ENCODE data around the gene SYTL3. TPM values are rescaled to one million over a fixed set of nuclear protein-coding genes. Genes with fewer than 3 reads are reported as not detected.

Gene SYTL3
- total RNA-seq, 1 experiment from 2014 or later = 0.65 TPM

DNA sequence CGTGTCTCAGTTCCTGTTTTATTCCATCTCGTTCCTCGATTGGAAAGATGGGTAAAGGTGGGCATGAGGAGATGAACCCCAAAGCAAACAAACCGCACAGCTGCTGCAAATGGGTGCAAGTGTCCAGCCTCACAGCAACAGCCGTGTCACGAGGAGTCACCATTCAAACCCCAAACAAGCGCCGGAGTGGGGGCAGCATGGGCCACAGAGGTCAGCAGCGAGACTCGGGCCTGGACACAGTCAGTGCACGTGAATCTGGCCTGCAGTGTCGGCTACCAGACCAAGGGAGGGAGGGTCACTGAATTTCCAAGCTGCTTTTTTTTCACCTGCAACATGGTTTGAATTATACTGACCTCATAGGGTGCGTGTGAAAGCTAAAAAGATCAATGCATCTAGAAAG is 105.8 kb downstream of the SYTL3 start:
- no peaks in the 10 kb centered on the region for H3K4me1 Mint-ChIP-seq (ENCODE audit: insufficient read depth, unreplicated experiment)
- no peaks in the 10 kb centered on the region for H3K9me3 Mint-ChIP-seq (ENCODE audit: unreplicated experiment)
- no peak overlapping the region for H3K4me3 Mint-ChIP-seq (ENCODE audit: unreplicated experiment)
- BruUV-seq (replicated peaks) = no TSS peak
- H3K36me3 Mint-ChIP-seq (ENCODE audit: insufficient read depth, unreplicated experiment) = no peaks in the 10 kb centered on the region
- no peak overlapping the region for H3K27ac Mint-ChIP-seq (ENCODE audit: low read depth, unreplicated experiment)
- H3K27me3 Mint-ChIP-seq (ENCODE audit: insufficient read depth, unreplicated experiment) = no peaks in the 10 kb centered on the region
- no peak for DNase-seq (ENCODE audit: unreplicated experiment)
- ChIA-PET CTCF (interaction anchor here (0.6 to 0.7 kb wide), 5 partner anchors 17 to 205 kb away, joined by 3 read pairs; no protein-coding TSS in a partner anchor), POLR2A (interaction anchor here (0.6 to 1.8 kb wide), 6 partner anchors 10 to 244 kb away, joined by 3 to 7 read pairs (median 4); partner anchors contain the start of gene RSPH3)
- TF ChIP-seq, protein P1, sequence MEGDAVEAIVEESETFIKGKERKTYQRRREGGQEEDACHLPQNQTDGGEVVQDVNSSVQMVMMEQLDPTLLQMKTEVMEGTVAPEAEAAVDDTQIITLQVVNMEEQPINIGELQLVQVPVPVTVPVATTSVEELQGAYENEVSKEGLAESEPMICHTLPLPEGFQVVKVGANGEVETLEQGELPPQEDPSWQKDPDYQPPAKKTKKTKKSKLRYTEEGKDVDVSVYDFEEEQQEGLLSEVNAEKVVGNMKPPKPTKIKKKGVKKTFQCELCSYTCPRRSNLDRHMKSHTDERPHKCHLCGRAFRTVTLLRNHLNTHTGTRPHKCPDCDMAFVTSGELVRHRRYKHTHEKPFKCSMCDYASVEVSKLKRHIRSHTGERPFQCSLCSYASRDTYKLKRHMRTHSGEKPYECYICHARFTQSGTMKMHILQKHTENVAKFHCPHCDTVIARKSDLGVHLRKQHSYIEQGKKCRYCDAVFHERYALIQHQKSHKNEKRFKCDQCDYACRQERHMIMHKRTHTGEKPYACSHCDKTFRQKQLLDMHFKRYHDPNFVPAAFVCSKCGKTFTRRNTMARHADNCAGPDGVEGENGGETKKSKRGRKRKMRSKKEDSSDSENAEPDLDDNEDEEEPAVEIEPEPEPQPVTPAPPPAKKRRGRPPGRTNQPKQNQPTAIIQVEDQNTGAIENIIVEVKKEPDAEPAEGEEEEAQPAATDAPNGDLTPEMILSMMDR (IDR thresholded peaks at IDR 0.05; ENCODE audit: unreplicated experiment) = no peak
- intact Hi-C loops (cut with micrococcal nuclease) = no loop called here

DNA sequence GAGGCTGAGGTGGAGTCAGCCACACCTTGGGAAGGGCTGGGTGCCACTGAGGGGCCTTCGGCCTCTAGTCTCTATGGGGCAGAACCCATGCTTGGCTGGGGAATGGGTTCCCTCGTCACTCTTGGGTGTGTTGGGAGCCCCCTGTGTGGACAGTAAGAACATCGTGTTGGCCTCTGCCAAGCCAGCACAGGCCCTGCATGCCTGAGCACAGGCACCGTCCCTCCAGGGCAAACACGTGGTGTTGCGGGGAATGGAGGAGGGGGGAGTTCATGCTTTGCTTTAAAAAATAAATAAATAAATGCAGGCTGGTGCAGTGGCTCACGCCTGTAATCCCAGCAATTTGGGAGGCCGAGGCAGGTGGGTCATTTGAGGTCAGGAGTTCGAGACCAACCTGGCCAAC is 106.3 kb downstream of the SYTL3 start:
- Mint-ChIP-seq H3K9me3 (ENCODE audit: unreplicated experiment) (no peaks in the 10 kb centered on the region), H3K4me3 (ENCODE audit: unreplicated experiment) (no peak overlapping the region), H3K4me1 (ENCODE audit: insufficient read depth, unreplicated experiment) (no peaks in the 10 kb centered on the region), H3K27me3 (ENCODE audit: insufficient read depth, unreplicated experiment) (no peaks in the 10 kb centered on the region), H3K36me3 (ENCODE audit: insufficient read depth, unreplicated experiment) (no peaks in the 10 kb centered on the region), H3K27ac (ENCODE audit: low read depth, unreplicated experiment) (no peak overlapping the region)
- intact Hi-C loops (cut with micrococcal nuclease) = no loop called here
- ChIA-PET CTCF (interaction anchor here (0.6 to 0.7 kb wide), 4 partner anchors 18 to 205 kb away, joined by 3 read pairs; no protein-coding TSS in a partner anchor), POLR2A (interaction anchor here (1.1 to 1.8 kb wide), 4 partner anchors 10 to 18 kb away, joined by 3 to 7 read pairs (median 6); no protein-coding TSS in a partner anchor)
- TF ChIP-seq, protein P1 (IDR thresholded peaks at IDR 0.05; ENCODE audit: unreplicated experiment) = no peak
- peak; percentile 44 for DNase-seq (ENCODE audit: unreplicated experiment)
- BruUV-seq (replicated peaks) = no TSS peak

DNA sequence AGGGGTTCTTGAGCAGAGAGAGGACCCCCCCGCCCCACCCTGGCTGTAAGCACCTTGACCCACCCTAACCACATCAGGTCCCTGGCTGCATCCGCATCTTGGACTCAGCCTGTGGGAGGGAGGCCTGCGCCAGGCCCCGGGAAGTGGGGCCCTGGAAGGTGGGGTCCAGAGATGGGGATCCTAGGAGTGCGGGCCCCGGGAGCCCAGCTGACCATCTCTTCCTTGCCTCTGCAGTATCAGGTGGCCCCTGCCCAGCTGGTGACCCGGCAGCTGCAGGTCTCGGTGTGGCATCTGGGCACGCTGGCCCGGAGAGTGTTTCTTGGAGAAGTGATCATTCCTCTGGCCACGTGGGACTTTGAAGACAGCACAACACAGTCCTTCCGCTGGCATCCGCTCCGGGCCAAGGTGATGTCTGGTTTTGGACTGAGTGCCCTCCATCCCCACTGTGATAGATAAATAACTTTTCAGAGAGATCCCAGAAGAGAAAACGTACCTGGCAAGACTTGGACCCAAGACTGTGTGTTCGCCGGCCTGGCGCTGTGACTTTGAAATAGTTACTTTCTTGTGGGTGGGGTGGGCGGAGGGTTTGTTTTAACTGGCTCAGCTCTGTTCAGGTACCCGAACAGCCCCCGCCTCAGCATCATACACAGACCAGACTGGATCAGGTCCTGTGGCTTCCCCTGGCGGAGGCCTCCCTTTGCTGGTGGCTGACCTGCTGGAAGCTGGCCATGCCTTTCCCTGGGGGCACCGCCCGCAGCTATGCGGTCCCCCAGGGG is 107.3 kb downstream of the SYTL3 start:
- BruUV-seq (replicated peaks) = no TSS peak
- no peaks in the 10 kb centered on the region for H3K4me1 Mint-ChIP-seq (ENCODE audit: insufficient read depth, unreplicated experiment)
- no peak overlapping the region for H3K4me3 Mint-ChIP-seq (ENCODE audit: unreplicated experiment)
- no peaks in the 10 kb centered on the region for H3K9me3 Mint-ChIP-seq (ENCODE audit: unreplicated experiment)
- no peak overlapping the region for H3K27ac Mint-ChIP-seq (ENCODE audit: low read depth, unreplicated experiment)
- TF ChIP-seq, protein P1 (IDR thresholded peaks at IDR 0.05; ENCODE audit: unreplicated experiment) = no peak
- no peaks in the 10 kb centered on the region for H3K27me3 Mint-ChIP-seq (ENCODE audit: insufficient read depth, unreplicated experiment)
- intact Hi-C loops (cut with micrococcal nuclease) = no loop called here
- DNase-seq (ENCODE audit: unreplicated experiment) = no peak
- ChIA-PET CTCF (interaction anchor here (0.5 kb wide), 1 partner anchor 90 kb away, joined by 4 read pairs; no protein-coding TSS in a partner anchor), POLR2A (no interaction called here)
- no peaks in the 10 kb centered on the region for H3K36me3 Mint-ChIP-seq (ENCODE audit: insufficient read depth, unreplicated experiment)

DNA sequence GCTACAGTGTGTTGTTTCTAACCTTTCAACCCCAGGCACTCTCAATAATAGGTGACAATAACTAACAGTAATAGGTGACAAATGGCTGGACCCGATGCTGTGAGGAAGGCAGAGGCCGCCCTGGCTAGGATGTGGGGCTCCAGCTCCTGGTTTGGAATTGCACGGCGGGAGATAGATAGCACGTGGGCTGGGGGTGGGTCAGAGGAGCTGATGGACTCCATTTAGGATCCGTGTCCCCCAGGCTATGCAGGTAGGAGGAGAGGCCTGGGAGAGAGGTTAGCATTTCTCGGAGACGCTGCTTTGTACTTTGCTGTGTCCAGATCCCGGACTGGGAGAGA is 107.9 kb downstream of the SYTL3 start:
- no peak overlapping the region for H3K27ac Mint-ChIP-seq (ENCODE audit: low read depth, unreplicated experiment)
- no peaks in the 10 kb centered on the region for H3K27me3 Mint-ChIP-seq (ENCODE audit: insufficient read depth, unreplicated experiment)
- H3K36me3 Mint-ChIP-seq (ENCODE audit: insufficient read depth, unreplicated experiment) = no peaks in the 10 kb centered on the region
- CTCF ChIA-PET = interaction anchor here (1.1 kb wide), 1 partner anchor 51 kb away, joined by 3 read pairs; no protein-coding TSS in a partner anchor
- intact Hi-C loops (cut with micrococcal nuclease) = no loop called here
- no peaks in the 10 kb centered on the region for H3K9me3 Mint-ChIP-seq (ENCODE audit: unreplicated experiment)
- TF ChIP-seq, protein P1 (IDR thresholded peaks at IDR 0.05; ENCODE audit: unreplicated experiment) = no peak
- POLR2A ChIA-PET = no interaction called here
- no TSS peak for BruUV-seq (replicated peaks)
- DNase-seq (ENCODE audit: unreplicated experiment) = no peak
- H3K4me3 Mint-ChIP-seq (ENCODE audit: unreplicated experiment) = no peak overlapping the region
- H3K4me1 Mint-ChIP-seq (ENCODE audit: insufficient read depth, unreplicated experiment) = no peaks in the 10 kb centered on the region

Measured in MCF 10A (cell line).